Parathyroid adenoma (tissue), 2 donors: Measurements from ENCODE around the gene COLEC12.

Source experiments
- H2AFZ ChIP-seq: fragments of 300-600 bp; sonication (generic); one replicate; pipeline ENCODE4 v1.7.0; 2017; ENCODE audit warnings: antibody characterized with exemption, mild to moderate bottlenecking
- H3K27ac ChIP-seq: fragments of 300-600 bp; sonication (generic); one replicate; pipeline ENCODE4 v1.7.0; 2017
- H3K27me3 ChIP-seq: fragments of 300-600 bp; sonication (generic); one replicate; pipeline ENCODE4 v1.7.0; 2017; ENCODE audit warnings: low read length; ENCODE audit not compliant: control insufficient read depth, insufficient read depth
- H3K36me3 ChIP-seq: fragments of 300-600 bp; sonication (generic); one replicate; pipeline ENCODE4 v1.7.0; 2017; ENCODE audit warnings: low read length; ENCODE audit not compliant: control insufficient read depth, insufficient read depth
- H3K4me1 ChIP-seq: fragments of 300-600 bp; sonication (generic); one replicate; pipeline ENCODE4 v1.7.0; 2017; ENCODE audit warnings: control low read depth
- H3K4me2 ChIP-seq: fragments of 300-600 bp; sonication (generic); one replicate; pipeline ENCODE4 v1.7.0; 2017; ENCODE audit warnings: low read length
- H3K4me3 ChIP-seq: fragments of 300-600 bp; sonication (generic); one replicate; pipeline ENCODE4 v1.7.0; 2017; ENCODE audit warnings: low read depth, low read length
- H3K79me2 ChIP-seq: fragments of 300-600 bp; sonication (generic); one replicate; pipeline ENCODE4 v1.7.0; 2017; ENCODE audit warnings: control low read depth
- H3K9ac ChIP-seq: fragments of 300-600 bp; sonication (generic); one replicate; pipeline ENCODE4 v1.7.0; 2017; ENCODE audit warnings: mild to moderate bottlenecking
- H3K9me3 ChIP-seq: fragments of 300-600 bp; sonication (generic); one replicate; pipeline ENCODE4 v1.7.0; 2017; ENCODE audit warnings: low read length; ENCODE audit not compliant: control insufficient read depth
- TF ChIP-seq, protein P1 (sequence below): fragments of 300-600 bp; sonication (generic); IDR thresholded peaks from one replicate; pipeline ENCODE4 v1.7.0; 2017; ENCODE audit warnings: antibody characterized with exemption, mild to moderate bottlenecking
- donor health status: primary hyperparathyroidism.

The COLEC12 gene

DNA sequence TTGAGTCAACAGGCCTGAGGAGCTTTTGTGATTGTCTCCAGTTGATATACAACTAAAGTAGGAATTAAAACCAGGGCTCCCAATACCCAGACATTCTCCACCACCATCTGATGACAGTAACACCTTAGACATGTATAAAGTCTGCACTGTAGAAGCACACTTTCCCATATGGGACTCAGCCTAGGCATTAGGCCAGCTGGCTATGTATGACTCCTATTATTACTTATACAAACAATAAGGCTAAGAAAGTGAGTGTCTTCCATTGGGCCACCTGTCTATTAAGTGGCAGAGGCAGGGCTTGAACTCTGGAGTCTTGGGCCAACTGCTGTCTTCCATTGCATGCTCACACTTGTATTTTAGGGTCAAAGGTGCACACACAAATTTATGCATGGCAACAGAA, 32.1 kb upstream of the COLEC12 start:
- Histone ChIP-seq H3K9ac (no peak overlapping the region), H3K36me3 (no peaks in the 10 kb centered on the region), H3K4me3 (no peak overlapping the region), H3K4me1 (no peaks in the 10 kb centered on the region), H3K9me3 (no peaks in the 10 kb centered on the region), H3K4me2 (no peak overlapping the region), H3K79me2 (no peaks in the 10 kb centered on the region), H3K27ac (no peak overlapping the region), H2AFZ (no peak overlapping the region), H3K27me3 (no peaks in the 10 kb centered on the region)
- TF ChIP-seq, protein P1, sequence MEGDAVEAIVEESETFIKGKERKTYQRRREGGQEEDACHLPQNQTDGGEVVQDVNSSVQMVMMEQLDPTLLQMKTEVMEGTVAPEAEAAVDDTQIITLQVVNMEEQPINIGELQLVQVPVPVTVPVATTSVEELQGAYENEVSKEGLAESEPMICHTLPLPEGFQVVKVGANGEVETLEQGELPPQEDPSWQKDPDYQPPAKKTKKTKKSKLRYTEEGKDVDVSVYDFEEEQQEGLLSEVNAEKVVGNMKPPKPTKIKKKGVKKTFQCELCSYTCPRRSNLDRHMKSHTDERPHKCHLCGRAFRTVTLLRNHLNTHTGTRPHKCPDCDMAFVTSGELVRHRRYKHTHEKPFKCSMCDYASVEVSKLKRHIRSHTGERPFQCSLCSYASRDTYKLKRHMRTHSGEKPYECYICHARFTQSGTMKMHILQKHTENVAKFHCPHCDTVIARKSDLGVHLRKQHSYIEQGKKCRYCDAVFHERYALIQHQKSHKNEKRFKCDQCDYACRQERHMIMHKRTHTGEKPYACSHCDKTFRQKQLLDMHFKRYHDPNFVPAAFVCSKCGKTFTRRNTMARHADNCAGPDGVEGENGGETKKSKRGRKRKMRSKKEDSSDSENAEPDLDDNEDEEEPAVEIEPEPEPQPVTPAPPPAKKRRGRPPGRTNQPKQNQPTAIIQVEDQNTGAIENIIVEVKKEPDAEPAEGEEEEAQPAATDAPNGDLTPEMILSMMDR = no peak

DNA sequence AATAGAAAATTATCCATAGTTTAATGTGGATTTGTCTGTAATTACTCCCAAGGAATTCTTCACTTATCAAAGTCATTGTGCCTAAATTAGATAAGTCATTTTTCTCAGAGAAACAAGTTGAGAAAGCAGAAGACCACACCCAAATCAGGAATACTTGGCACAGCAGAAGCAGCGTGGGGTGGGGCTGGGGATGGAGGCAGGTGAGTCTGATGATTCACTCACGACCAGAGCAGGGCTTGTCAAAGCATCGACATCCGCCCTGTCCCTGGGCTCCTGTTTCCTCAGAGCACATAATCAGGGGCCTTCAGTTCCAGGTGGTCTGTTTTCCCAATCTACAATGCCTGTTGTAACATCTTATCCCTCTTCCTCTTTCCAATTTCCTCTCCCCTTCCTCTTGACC, 31.5 kb upstream of the COLEC12 start:
- Histone ChIP-seq H3K4me1 (no peaks in the 10 kb centered on the region), H2AFZ (no peak overlapping the region), H3K4me2 (no peak overlapping the region), H3K4me3 (no peak overlapping the region), H3K27me3 (no peaks in the 10 kb centered on the region), H3K9ac (no peak overlapping the region), H3K9me3 (no peaks in the 10 kb centered on the region), H3K27ac (no peak overlapping the region), H3K36me3 (no peaks in the 10 kb centered on the region), H3K79me2 (no peaks in the 10 kb centered on the region)
- TF ChIP-seq, protein P1 = no peak

- H3K4me1 ChIP-seq = no peaks in the 10 kb centered on the region
- H3K9ac ChIP-seq = no peak overlapping the region
- H3K4me3 ChIP-seq = no peak overlapping the region
- H2AFZ ChIP-seq = no peak overlapping the region
- H3K9me3 ChIP-seq = no peaks in the 10 kb centered on the region
- H3K79me2 ChIP-seq = no peaks in the 10 kb centered on the region
- H3K4me2 ChIP-seq = no peak overlapping the region
- TF ChIP-seq, protein P1 = no peak
- no peak overlapping the region for H3K27ac ChIP-seq
- no peaks in the 10 kb centered on the region for H3K27me3 ChIP-seq
- no peaks in the 10 kb centered on the region for H3K36me3 ChIP-seq
Measured at GRCh38 chr18:527146-527545, 26.6 kb upstream of the COLEC12 start.

- no peaks in the 10 kb centered on the region for H3K79me2 ChIP-seq
- H2AFZ ChIP-seq = no peak overlapping the region
- no peak overlapping the region for H3K27ac ChIP-seq
- no peak overlapping the region for H3K4me2 ChIP-seq
- no peaks in the 10 kb centered on the region for H3K9me3 ChIP-seq
- H3K36me3 ChIP-seq = no peaks in the 10 kb centered on the region
- no peaks in the 10 kb centered on the region for H3K27me3 ChIP-seq
- no peaks in the 10 kb centered on the region for H3K4me1 ChIP-seq
- no peak overlapping the region for H3K4me3 ChIP-seq
- H3K9ac ChIP-seq = no peak overlapping the region
- TF ChIP-seq, protein P1 = no peak
Measured at GRCh38 chr18:526681-527080, 26.2 kb upstream of the COLEC12 start.

- Histone ChIP-seq H3K79me2 (no peaks in the 10 kb centered on the region), H3K4me1 (no peaks in the 10 kb centered on the region), H3K4me3 (no peak overlapping the region), H3K9ac (no peak overlapping the region), H3K27me3 (no peaks in the 10 kb centered on the region), H2AFZ (no peak overlapping the region), H3K36me3 (no peaks in the 10 kb centered on the region), H3K9me3 (no peaks in the 10 kb centered on the region), H3K27ac (no peak overlapping the region), H3K4me2 (no peak overlapping the region)
- TF ChIP-seq, protein P1 = no peak
Measured at GRCh38 chr18:525036-525797, 24.7 kb upstream of the COLEC12 start.
